Measurements from ENCODE around the gene SLC26A3. TPM values are rescaled to one million over a fixed set of nuclear protein-coding genes. Genes with fewer than 3 reads are reported as not detected.

SLC26A3 gene
- total RNA-seq, 4 donors from 2014 or later = 0.33 to 0.85 TPM; not detected in 2

- TF ChIP-seq CTCF (IDR thresholded peaks at IDR 0.05; ENCODE audit: low read depth) = no peak
Measured at GRCh38 chr7:107838816-107839565, 36.0 kb upstream of the SLC26A3 start.

GRCh38 chr7:107838024-107838601 lies 35.1 kb upstream of the SLC26A3 start:
- TF ChIP-seq CTCF (IDR thresholded peaks at IDR 0.05; ENCODE audit: low read depth) = no peak

GRCh38 chr7:107837145-107837512 lies 34.1 kb upstream of the SLC26A3 start:
- TF ChIP-seq CTCF (IDR thresholded peaks at IDR 0.05; ENCODE audit: low read depth) = no peak

- TF ChIP-seq CTCF (IDR thresholded peaks at IDR 0.05; ENCODE audit: low read depth) = no peak
Measured at GRCh38 chr7:107836237-107837144, 33.5 kb upstream of the SLC26A3 start.

GRCh38 chr7:107834401-107834800 lies 31.4 kb upstream of the SLC26A3 start:
- TF ChIP-seq CTCF (IDR thresholded peaks at IDR 0.05; ENCODE audit: low read depth) = no peak

- no peak for TF ChIP-seq CTCF (IDR thresholded peaks at IDR 0.05; ENCODE audit: low read depth)
Measured at GRCh38 chr7:107833684-107834106, 30.7 kb upstream of the SLC26A3 start.

- TF ChIP-seq CTCF (IDR thresholded peaks at IDR 0.05; ENCODE audit: low read depth) = no peak
Measured at GRCh38 chr7:107830420-107830819, 27.4 kb upstream of the SLC26A3 start.
